ENCODE measurements around the gene DNAI1. TPM values are rescaled to one million over a fixed set of nuclear protein-coding genes. Genes with fewer than 3 reads are reported as not detected.

DNAI1 gene
- total RNA-seq, 4 donors from 2014 or later, result 0.49 TPM; not detected in 3

DNA sequence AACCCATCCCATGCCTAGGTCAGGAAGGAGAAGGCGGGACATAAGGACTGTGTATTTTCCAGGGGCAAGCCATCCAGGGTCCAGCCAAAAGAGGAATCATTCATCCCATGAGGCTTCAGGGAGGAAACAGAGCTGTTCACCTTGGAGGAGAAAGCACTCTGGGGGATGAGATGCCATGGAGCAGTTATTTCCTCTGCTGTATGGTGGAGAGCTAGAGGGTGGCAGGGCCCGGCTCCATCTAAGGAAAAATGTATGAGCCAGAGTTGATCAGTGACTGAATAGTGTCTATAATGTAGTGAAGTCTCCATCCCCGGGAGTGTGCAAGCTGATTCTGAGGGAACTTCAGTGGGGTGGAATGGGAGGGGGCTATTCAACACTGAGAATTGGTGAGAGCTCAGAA is 56.2 kb downstream of the DNAI1 start:
- Histone ChIP-seq H3K27ac (no peak overlapping the region), H3K9me3 (no peaks in the 10 kb centered on the region), H3K36me3 (no peaks in the 10 kb centered on the region), H3K4me3 (no peak overlapping the region), H3K4me1 (peaks cover 0 to under 1% of the 10 kb centered on the region in 2 donors), H3K27me3 (no peaks in the 10 kb centered on the region)
- no peak for DNase-seq
- in situ Hi-C loops (cut with MboI; ENCODE audit: low sequenced_read_pairs in 4 of 4), result loop anchor here in 1 of 4 donors (25.0 kb wide), 1 partner anchor 97 kb away; the partner anchor contains the start of genes DCTN3 and RPP25L
- no peak for ATAC-seq
- TF ChIP-seq, protein P1, sequence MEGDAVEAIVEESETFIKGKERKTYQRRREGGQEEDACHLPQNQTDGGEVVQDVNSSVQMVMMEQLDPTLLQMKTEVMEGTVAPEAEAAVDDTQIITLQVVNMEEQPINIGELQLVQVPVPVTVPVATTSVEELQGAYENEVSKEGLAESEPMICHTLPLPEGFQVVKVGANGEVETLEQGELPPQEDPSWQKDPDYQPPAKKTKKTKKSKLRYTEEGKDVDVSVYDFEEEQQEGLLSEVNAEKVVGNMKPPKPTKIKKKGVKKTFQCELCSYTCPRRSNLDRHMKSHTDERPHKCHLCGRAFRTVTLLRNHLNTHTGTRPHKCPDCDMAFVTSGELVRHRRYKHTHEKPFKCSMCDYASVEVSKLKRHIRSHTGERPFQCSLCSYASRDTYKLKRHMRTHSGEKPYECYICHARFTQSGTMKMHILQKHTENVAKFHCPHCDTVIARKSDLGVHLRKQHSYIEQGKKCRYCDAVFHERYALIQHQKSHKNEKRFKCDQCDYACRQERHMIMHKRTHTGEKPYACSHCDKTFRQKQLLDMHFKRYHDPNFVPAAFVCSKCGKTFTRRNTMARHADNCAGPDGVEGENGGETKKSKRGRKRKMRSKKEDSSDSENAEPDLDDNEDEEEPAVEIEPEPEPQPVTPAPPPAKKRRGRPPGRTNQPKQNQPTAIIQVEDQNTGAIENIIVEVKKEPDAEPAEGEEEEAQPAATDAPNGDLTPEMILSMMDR (IDR thresholded peaks at IDR 0.05 in 4 of 5, conservative IDR thresholded peaks at IDR 0.05 in 1 of 5), result no peak
- no peak for TF ChIP-seq POLR2A (IDR thresholded peaks at IDR 0.05)
- intact Hi-C loops (cut with DNase I; ENCODE audit: low total_unique reads), result no loop called here

DNA sequence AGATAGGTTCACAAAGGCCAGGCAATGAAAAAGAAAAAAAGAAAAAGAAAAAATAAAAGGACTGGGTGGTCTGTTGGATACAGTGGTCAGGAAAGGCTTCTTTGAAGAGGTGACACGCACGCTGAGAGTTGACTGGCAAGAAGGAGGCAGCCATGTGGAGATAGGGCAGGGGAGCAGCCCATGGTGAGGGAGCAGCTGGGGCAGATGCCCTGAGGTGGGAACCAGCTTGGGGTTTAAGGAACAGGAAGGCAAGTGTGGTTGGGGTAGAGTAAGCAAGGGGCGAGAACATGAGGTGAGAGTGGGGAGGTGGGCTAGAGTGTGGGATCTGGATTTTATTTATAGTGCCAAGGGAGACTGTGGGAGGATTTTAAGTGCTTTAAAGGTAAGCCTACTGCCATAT is 57.4 kb downstream of the DNAI1 start:
- Histone ChIP-seq H3K4me3 (no peak overlapping the region), H3K36me3 (no peaks in the 10 kb centered on the region), H3K27ac (no peak overlapping the region), H3K27me3 (no peaks in the 10 kb centered on the region), H3K4me1 (no peaks in the 10 kb centered on the region), H3K9me3 (no peaks in the 10 kb centered on the region)
- DNase-seq (no peak), ATAC-seq (no peak)
- TF ChIP-seq, protein P1 (IDR thresholded peaks at IDR 0.05 in 4 of 5, conservative IDR thresholded peaks at IDR 0.05 in 1 of 5), result no peak
- no peak for TF ChIP-seq POLR2A (IDR thresholded peaks at IDR 0.05)
- in situ Hi-C loops (cut with MboI; ENCODE audit: low sequenced_read_pairs in 4 of 4), result loop anchor here in 1 of 4 donors (25.0 kb wide), 1 partner anchor 96 kb away; the partner anchor contains the start of genes DCTN3 and RPP25L
- intact Hi-C loops (cut with DNase I; ENCODE audit: low total_unique reads), result no loop called here

DNA sequence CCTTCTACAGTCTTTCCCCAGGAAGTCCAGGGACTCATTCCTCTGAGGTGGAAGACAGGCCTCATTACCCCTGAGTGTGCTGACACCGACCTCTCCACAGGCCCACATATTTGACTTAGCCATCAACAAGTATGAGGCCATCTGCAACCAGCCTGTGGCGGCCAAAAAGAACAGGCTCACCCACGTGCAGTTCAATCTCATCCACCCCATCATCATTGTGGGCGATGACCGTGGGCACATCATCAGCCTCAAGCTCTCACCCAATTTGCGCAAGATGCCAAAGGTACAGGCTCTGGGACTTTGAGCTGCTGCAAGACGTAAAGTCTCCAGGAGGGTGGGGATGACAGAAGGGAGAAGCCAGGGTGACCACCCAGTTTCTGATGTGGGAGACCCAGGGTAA is 58.6 kb downstream of the DNAI1 start:
- no peaks in the 10 kb centered on the region for H3K27me3 ChIP-seq
- in situ Hi-C loops (cut with MboI; ENCODE audit: low sequenced_read_pairs in 4 of 4) (loop anchor here in 1 of 4 donors (25.0 kb wide), 1 partner anchor 95 kb away; the partner anchor contains the start of genes DCTN3 and RPP25L), intact Hi-C loops (cut with DNase I; ENCODE audit: low total_unique reads) (no loop called here)
- no peaks in the 10 kb centered on the region for H3K36me3 ChIP-seq
- DNase-seq (no peak), ATAC-seq (no peak)
- no peak overlapping the region for H3K4me3 ChIP-seq
- H3K4me1 ChIP-seq, result no peaks in the 10 kb centered on the region
- H3K9me3 ChIP-seq, result no peaks in the 10 kb centered on the region
- H3K27ac ChIP-seq, result no peak overlapping the region
- TF ChIP-seq, protein P1 (IDR thresholded peaks at IDR 0.05 in 4 of 5, conservative IDR thresholded peaks at IDR 0.05 in 1 of 5), result no peak
- TF ChIP-seq POLR2A (IDR thresholded peaks at IDR 0.05), result no peak

DNA sequence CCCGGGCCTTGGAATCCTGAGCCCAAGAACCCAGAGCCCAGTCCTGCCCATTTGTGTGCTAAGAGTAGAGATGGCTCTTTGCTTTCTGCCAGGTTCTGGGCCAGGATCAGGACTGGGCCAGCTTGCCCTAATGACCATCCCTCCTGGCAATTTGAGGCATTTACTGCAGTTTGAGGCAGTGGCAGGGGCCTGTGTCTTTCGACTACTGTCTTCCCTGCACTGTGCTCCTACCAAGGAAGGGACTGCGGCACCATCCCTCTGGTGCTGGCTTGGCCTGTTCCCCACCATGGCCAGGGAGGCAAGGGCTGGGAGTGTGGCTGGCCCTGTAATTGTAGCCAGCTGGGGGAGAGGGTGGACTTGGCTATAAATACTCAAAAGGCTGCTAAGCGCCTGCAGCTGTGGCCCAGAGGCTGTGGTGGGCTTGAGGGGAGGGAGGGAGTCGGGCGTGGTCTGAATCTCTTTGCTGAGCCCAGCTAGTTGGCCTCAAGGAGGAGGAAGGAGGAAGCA is 59.6 kb downstream of the DNAI1 start:
- DNase-seq (no peak), ATAC-seq (no peak)
- H3K27ac ChIP-seq, result no peak overlapping the region
- intact Hi-C loops (cut with DNase I; ENCODE audit: low total_unique reads) (no loop called here), in situ Hi-C loops (cut with MboI; ENCODE audit: low sequenced_read_pairs in 4 of 4) (loop anchor here in 1 of 4 donors (25.0 kb wide), 1 partner anchor 94 kb away; the partner anchor contains the start of genes DCTN3 and RPP25L)
- no peak for TF ChIP-seq POLR2A (IDR thresholded peaks at IDR 0.05)
- H3K36me3 ChIP-seq, result no peaks in the 10 kb centered on the region
- no peak overlapping the region for H3K4me3 ChIP-seq
- H3K4me1 ChIP-seq, result peaks cover under 1 to 4% of the 10 kb centered on the region in 2 donors
- H3K9me3 ChIP-seq, result no peaks in the 10 kb centered on the region
- H3K27me3 ChIP-seq, result no peaks in the 10 kb centered on the region

DNA sequence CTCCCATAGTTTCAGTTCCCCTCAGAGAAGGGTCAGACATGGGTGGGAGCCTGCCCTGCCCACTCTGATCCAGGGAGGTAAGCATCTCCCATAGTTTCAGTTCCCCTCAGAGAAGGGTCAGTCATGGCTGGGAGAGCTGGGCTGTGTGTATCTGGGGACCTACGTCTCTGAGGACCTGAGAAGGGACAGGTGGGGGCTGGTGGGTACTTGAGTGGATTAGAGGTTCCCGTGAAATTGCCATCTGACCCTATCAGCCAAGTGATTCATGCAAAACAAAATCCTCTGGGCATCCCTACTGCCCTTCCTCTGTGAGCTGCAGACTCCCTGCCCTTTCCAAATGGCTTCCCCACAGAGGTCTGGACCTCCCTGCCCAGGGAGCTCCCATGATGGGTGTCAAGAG is 60.3 kb downstream of the DNAI1 start:
- Histone ChIP-seq H3K27me3 (no peaks in the 10 kb centered on the region), H3K27ac (no peak overlapping the region), H3K4me1 (peaks cover 6 to 7% of the 10 kb centered on the region in 2 donors), H3K9me3 (no peaks in the 10 kb centered on the region), H3K36me3 (no peaks in the 10 kb centered on the region), H3K4me3 (no peak overlapping the region)
- ATAC-seq (no peak), DNase-seq (no peak)
- intact Hi-C loops (cut with DNase I; ENCODE audit: low total_unique reads) (no loop called here), in situ Hi-C loops (cut with MboI; ENCODE audit: low sequenced_read_pairs in 4 of 4) (loop anchor here in 1 of 4 donors (25.0 kb wide), 1 partner anchor 93 kb away; the partner anchor contains the start of genes DCTN3 and RPP25L)
- no peak for TF ChIP-seq POLR2A (IDR thresholded peaks at IDR 0.05)
- TF ChIP-seq, protein P1 (IDR thresholded peaks at IDR 0.05 in 4 of 5, conservative IDR thresholded peaks at IDR 0.05 in 1 of 5), result no peak
